ENCODE measurements around the gene COL6A5. TPM values are rescaled to one million over a fixed set of nuclear protein-coding genes. Genes with fewer than 3 reads are reported as not detected.
"Not testable (repeated sequence)": the region's sequence is repeated elsewhere in the genome, so short reads cannot be mapped to it uniquely, and the experiment has no call there.

The COL6A5 gene
- total and polyA plus RNA-seq, 2 donors (not counting 1 experiment from before 2014, with no cell fraction given) = 0.06 to 0.66 TPM

- Histone ChIP-seq H3K9me3 (ENCODE audit: control insufficient read depth, insufficient read depth, low read depth, low read length) (no peaks in the 10 kb centered on the region), H3K4me3 (replicated peaks in 1 of 4; ENCODE audit: control extremely low read depth in 1 of 4, insufficient read depth in 1 of 4, low read depth in 3 of 4, low read length in 4 of 4) (no peak overlapping the region), H3K4me1 (ENCODE audit: control insufficient read depth, extremely low read depth, insufficient read depth, low read length) (no peaks in the 10 kb centered on the region), H3K36me3 (ENCODE audit: control insufficient read depth, insufficient read depth, low read length) (no peaks in the 10 kb centered on the region), H2AFZ (ENCODE audit: low read length) (no peak overlapping the region), H3K27me3 (ENCODE audit: control insufficient read depth, insufficient read depth, low read length) (no peaks in the 10 kb centered on the region), H3K27ac (ENCODE audit: insufficient read depth, low read length) (no peak overlapping the region), H3K9ac (ENCODE audit: insufficient read depth, low read length) (no peak overlapping the region), H4K20me1 (ENCODE audit: control insufficient read depth, extremely low read depth, insufficient read depth, low read length) (no peaks in the 10 kb centered on the region), H3K4me2 (ENCODE audit: extremely low read depth, insufficient read depth, low read length) (no peak overlapping the region), H3K79me2 (ENCODE audit: control insufficient read depth, insufficient read depth, low read length) (no peaks in the 10 kb centered on the region)
- no peak for TF ChIP-seq EZH2 (IDR thresholded peaks at IDR 0.05; ENCODE audit: low read length, missing control alignments)
- no peak for TF ChIP-seq CTCF (conservative IDR thresholded peaks at IDR 0.05 in 1 of 2, IDR thresholded peaks at IDR 0.05 in 1 of 2; ENCODE audit: low read depth in 1 of 2, low read length in 2 of 2)
- no peak for DNase-seq (ENCODE audit: low read depth in 2 of 2)
Measured at GRCh38 chr3:130404401-130404800, 58.9 kb downstream of the COL6A5 start.

- H3K4me2 ChIP-seq (ENCODE audit: extremely low read depth, insufficient read depth, low read length) = no peak overlapping the region
- no peak for TF ChIP-seq EZH2 (IDR thresholded peaks at IDR 0.05; ENCODE audit: low read length, missing control alignments)
- TF ChIP-seq CTCF (conservative IDR thresholded peaks at IDR 0.05 in 1 of 2, IDR thresholded peaks at IDR 0.05 in 1 of 2; ENCODE audit: low read depth in 1 of 2, low read length in 2 of 2) = no peak
- no peak overlapping the region for H2AFZ ChIP-seq (ENCODE audit: low read length)
- no peak for DNase-seq (ENCODE audit: low read depth in 2 of 2)
- no peaks in the 10 kb centered on the region for H3K9me3 ChIP-seq (ENCODE audit: control insufficient read depth, insufficient read depth, low read depth, low read length)
- H3K36me3 ChIP-seq (ENCODE audit: control insufficient read depth, insufficient read depth, low read length) = no peaks in the 10 kb centered on the region
- H3K4me3 ChIP-seq (replicated peaks in 1 of 4; ENCODE audit: control extremely low read depth in 1 of 4, insufficient read depth in 1 of 4, low read depth in 3 of 4, low read length in 4 of 4) = no peak overlapping the region
- H3K9ac ChIP-seq (ENCODE audit: insufficient read depth, low read length) = no peak overlapping the region
- no peaks in the 10 kb centered on the region for H3K79me2 ChIP-seq (ENCODE audit: control insufficient read depth, insufficient read depth, low read length)
- no peaks in the 10 kb centered on the region for H3K27me3 ChIP-seq (ENCODE audit: control insufficient read depth, insufficient read depth, low read length)
- H3K27ac ChIP-seq (ENCODE audit: insufficient read depth, low read length) = no peak overlapping the region
- H3K4me1 ChIP-seq (ENCODE audit: control insufficient read depth, extremely low read depth, insufficient read depth, low read length) = no peaks in the 10 kb centered on the region
- no peaks in the 10 kb centered on the region for H4K20me1 ChIP-seq (ENCODE audit: control insufficient read depth, extremely low read depth, insufficient read depth, low read length)
Measured at GRCh38 chr3:130405956-130406355, 60.5 kb downstream of the COL6A5 start.

GRCh38 chr3:130408253-130408652, 62.8 kb downstream of the COL6A5 start:
- not testable (repeated sequence) for H3K4me3 ChIP-seq (replicated peaks in 1 of 4; ENCODE audit: control extremely low read depth in 1 of 4, insufficient read depth in 1 of 4, low read depth in 3 of 4, low read length in 4 of 4); H2AFZ ChIP-seq (ENCODE audit: low read length); H3K27me3 ChIP-seq (ENCODE audit: control insufficient read depth, insufficient read depth, low read length); H3K4me2 ChIP-seq (ENCODE audit: extremely low read depth, insufficient read depth, low read length); H4K20me1 ChIP-seq (ENCODE audit: control insufficient read depth, extremely low read depth, insufficient read depth, low read length); H3K9me3 ChIP-seq (ENCODE audit: control insufficient read depth, insufficient read depth, low read depth, low read length); H3K36me3 ChIP-seq (ENCODE audit: control insufficient read depth, insufficient read depth, low read length); H3K79me2 ChIP-seq (ENCODE audit: control insufficient read depth, insufficient read depth, low read length); DNase-seq (ENCODE audit: low read depth in 2 of 2); H3K4me1 ChIP-seq (ENCODE audit: control insufficient read depth, extremely low read depth, insufficient read depth, low read length); H3K27ac ChIP-seq (ENCODE audit: insufficient read depth, low read length); H3K9ac ChIP-seq (ENCODE audit: insufficient read depth, low read length)
